Inferior parietal cortex (tissue), 1 donor: ENCODE results near the gene SPATA32.
"Not testable (repeated sequence)": the region's sequence is repeated elsewhere in the genome, so short reads cannot be mapped to it uniquely, and the experiment has no call there.

Source experiments
- DNase-seq: peaks from one replicate; pipeline ENCODE4 v3.0.0-alpha.2; 2016; ENCODE audit errors: extremely low spot score

Gene SPATA32, protein sequence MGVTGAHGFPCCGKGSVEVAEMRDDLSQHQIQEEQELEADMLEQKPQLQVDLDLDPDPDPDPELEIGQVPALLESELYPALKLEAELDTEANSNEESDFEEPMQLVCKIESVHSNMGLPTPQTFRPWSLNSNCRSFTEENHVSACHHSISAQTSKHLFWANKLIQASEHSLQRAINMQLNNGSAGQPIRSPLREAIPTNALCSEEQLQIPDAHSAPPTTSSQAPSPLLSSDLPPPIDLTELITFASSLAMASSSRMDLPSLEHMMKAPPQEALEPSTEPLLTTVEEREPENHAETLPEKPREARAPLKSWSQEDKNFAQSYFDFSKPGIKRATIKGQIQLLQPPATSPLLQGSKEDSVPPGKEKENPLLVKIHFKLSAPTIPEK

DNA sequence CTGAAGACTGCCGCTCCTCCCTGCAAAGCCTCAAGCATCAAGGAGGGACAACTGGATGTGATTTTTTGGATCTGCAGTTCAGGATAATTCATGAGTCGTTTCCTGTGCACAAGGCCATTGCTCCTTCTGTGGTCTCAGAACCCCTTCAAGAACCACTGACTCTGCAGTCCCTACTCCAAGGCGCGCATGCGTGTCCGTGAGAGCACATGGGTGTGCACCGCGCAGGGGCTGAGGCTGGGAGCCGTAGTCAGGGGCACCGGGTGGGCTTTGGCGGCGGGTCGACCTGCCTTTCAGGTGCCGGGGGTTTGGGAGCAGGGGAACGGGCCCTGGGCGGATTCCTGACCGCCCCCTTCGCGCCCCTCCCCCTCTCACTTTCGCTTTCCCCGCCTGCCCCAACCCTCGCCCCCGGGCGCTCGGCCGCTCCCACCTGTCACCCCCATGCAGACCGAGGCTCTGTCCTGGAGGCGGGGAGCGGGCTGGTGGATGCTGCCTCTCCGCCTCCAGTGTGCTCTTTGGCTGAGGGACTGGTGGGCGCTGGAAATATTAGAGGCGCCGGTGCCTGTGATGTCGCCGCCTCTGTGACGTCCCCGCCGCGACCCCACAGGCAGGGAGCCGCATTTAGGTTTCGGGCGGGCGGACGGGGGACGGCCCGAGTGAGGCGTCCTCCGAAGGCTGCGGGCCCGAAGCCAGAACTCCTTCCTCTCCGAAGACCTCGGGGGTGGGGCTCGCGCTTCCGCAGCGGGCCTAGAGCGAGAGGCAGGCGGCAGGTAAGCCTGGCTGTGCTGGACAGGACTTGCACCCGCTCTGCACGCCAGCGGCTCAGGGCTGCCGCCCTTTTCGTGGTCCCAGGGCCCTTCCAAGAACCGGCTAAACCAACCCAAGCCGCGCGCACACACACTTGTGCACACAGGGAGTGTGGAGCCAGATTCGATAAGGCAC, at the start of gene SPATA32:
Gene SPATA32, minus strand, starts transcription at position 518 of the 939 bp plus-strand sequence. Its CDS starts 78 bp downstream, at position 440.
- peak; percentile 63 for DNase-seq

DNA sequence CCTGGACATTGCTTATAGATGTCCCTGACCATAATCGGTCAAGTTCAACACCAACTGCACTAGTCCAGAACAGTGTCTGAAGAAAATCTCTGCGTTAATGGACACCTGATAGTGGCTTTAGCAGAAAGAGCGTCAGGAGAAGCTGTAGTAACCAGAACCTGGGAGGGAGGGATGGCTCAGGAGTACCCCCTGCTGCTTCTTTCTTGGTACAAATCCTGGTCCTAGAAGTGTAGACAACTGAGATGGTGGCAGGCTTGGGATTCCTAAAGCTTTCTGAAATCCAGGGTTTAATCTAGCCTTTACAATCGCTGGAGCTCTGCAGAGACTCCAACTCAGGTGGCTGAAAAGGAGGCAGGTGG, 49.5 kb upstream of the SPATA32 start:
- DNase-seq = no peak

DNA sequence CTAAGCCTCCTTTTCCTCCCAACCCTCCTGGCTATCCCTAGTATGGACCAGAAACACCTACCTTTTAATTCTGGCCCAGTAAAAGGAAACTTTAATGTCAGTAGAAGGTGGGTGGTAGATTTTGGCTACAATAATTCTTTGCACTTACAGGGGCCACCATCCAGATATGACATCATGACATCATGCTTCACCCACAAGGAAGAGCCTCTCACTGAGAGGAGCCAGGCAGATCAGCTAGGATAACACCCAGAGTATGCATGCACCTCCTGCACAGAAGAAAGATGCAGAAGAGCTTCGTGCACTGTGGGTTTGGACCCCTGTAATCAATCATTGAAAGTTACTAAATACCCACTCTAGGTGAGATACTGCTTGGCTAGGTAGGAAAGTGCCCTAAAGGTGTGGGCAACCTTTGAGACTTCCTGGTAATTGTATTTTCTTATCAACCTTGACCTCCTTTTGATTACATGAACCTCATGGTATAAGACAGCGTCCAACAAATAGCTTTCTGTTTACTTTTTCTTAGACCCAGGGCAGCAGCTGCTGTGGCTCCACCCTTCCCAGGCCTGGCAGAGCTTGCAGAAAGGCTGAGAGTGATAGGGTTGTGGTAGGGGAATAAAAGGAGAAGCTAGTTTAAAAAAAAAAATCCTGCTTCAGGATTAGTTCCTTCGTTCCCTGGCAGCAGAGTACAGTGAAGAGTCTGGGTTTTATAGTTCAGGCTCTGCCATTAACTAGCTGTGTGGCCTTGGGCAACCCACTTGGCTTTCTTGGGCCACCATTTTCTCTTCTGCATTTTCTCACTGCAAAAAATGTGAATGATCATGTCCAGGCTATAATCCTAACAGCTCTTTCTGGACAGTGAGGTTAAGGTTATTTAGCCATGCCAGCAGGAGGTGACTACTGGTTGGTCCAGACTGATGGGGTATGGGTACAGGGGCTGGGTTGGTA, 48.8 kb upstream of the SPATA32 start:
- no peak for DNase-seq

DNA sequence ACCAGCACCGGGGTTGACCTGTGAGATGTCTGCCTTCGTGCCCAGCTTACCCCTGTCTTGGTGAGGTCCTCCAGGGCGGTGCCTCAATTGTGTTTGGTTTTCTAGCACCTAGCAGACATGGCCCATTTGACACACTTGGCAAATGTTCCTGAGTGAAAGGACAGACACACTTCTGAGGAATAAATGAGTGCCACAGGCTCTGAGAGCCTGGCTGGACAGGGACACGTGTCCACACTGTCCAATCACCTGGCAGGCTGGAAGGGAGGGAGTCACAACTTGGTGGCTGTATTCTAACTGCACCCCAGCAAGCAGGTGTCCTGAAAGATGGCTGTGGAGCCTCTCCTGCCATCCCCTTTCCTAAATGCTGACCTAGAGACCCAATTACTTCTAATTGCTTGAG, 47.5 kb upstream of the SPATA32 start:
- DNase-seq = no peak

DNA sequence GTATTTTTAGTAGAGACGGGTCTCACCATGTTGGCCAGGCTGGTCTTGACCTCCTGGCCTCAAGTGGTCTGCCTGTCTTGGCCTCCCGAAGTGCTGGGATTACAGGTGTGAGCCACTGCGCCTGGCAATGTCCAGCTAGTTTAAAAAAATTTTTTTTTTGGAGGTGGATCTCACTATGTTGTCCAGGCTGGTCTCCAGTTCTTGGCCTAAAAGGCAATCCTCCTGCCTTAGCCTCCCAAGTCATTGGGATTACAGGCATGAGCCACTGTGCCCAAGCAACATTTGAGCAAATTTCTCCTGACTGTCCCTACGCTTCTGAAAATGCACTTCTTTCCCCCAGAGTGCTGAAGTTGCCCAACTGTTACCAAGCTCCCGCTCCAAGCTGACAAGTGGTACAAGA, 46.9 kb upstream of the SPATA32 start:
- no peak for DNase-seq

DNA sequence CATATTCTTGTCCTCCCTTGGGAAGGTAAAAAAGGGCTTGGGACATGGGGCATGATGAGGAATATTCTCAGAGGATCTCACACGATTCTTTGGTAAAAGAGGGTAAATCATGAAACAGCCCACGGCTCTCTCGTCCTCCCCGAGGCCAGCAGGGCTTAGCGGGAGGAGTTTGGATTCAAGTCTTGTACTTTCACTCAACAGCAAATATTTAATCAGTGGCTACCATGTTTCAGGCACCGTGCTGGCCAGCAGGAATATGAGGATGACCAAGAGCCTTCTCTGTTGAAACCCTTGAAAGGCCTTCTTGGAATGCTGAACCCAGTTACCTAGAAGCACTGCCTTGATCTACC, 46.1 kb upstream of the SPATA32 start:
- DNase-seq = no peak

DNA sequence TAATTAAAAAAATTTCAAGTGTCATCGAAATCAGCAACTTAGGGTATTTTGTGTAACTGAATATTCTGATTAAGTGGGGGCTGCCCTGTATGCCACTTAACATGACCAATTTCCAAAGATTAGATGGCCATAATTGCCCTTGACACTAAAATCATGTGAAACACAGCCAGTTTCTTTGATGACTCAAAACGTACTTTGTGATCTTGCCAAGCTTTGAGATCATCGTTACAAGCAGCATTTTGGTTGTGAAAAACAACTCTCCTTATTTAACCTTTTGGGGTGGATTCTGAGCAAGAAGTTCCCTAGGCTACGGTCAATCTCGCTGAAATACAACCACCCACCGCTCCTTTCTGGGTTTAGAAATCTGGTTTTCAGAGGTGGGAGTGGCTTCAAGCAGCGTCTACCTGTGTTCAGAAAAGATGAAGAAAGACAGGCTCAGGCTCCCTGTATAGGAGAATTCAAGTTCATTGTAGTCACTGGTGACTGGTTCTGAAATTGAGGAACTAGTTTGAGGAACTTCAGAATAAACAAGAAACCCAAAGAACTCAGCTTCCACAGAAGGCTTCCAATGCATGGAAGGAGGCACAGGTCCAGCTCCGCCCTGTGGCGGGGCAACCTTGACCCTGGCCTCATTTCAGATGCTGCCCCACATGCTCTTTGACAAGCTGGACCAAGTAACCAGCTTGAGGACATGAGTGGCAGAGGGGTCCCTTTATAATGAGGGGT, 45.6 kb upstream of the SPATA32 start:
- DNase-seq = no peak

DNA sequence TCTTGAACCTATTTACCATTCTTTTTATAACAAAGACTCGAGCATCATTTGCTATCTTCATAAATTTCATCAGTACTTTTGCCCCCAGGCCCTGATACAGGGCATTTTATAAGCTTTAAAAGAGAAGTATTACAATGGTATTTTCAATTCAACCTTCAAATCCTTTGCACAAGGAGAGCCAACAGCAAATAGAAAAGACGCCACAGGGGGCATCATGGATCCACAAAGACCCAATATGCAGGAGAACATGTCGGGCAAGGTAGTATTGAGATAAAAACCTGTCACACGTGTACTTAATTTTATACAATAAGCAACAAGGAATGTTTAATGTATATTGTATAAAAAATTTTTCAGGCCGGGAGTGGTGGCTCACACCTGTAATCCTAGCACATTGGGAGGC, 44.7 kb upstream of the SPATA32 start:
- no peak for DNase-seq

DNA sequence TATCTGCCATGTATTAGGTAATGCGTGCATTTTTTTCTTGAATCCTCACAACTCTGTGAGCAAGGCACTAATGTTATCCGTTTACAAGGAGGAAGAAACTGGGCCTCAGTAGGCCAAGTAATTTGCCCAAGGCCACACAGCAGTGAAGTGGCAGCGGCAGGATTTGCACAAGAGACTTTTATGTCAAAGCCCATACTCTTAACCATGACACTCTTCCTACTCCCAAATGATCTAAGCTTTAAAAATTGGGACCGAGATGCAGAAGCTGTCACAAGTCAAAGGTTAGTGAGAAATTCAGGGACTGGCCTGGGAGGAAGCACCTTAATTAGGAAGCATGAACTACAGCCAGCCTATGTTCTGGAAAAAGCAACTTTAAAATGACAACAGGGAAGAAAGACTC, 44.2 kb upstream of the SPATA32 start:
- no peak for DNase-seq

DNA sequence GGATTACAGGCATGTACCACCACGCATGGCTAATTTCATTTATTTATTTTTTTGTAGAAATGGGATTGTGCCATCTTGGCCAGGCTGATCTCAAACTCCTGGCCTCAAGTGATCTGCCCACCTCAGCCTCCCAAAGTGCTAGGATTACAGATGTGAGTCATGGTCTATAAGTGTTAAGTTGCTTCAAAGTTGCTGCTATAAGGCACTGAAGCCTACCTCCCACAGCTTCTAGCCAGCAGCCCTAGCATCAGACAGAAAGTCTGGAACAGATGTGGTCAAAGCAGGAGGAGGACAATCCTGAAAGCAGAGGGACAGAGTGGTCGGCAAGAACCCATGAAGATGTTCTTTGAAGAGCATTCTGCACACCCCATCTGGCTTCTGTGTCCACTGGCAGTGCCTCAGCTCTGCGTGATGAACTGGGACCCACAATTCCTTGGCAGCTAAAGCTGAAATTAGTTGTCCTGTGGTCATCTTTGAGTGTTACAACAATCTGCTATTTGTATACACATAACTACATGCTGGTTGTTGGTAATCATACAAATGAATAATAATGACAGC, 43.7 kb upstream of the SPATA32 start:
- DNase-seq = no peak

DNA sequence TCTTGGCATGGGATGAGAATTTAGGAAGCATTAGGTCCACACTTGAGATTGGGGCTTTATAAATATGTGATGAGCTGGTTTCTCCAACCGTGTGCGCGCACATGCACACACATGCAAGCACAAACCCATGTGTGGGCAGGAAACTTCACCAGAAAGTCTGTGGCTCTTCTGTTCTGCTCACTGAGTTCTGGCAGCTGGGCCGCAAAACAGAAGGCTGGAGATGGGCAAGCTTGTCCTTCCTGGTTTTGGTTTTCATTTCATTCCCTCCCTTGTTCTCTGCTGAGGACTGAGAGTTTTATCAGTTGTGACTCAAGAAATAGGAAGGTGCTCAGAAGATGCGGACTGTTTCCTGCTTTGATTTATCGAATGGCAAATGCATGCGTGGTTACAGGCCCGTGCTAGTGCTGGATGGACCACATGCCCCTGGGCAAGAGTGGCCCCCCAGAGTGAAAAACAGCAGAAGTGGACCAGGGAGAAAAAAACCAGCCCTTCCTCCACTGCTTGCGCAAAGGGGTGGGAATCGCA, 40.8 kb upstream of the SPATA32 start:
- DNase-seq = no peak

DNA sequence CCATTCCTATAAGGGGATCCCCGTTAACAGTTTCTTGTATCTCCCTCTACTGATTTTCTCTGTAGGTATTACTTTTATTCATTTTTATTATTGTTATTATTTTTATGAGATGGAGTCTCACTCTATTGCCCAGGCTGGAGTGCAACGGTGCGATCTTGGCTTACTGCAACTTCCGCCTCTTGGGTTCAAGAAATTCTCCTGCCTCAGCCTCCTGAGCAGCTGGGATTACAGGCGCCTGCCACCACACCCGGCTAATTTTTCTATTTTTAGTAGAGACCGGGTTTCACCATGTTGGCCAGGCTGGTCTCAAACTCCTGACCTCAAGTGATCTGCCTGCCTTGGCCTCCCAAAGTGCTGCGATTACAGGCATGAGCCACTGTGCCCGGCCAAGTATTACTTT, 40.3 kb upstream of the SPATA32 start:
- not testable (repeated sequence) for DNase-seq

DNA sequence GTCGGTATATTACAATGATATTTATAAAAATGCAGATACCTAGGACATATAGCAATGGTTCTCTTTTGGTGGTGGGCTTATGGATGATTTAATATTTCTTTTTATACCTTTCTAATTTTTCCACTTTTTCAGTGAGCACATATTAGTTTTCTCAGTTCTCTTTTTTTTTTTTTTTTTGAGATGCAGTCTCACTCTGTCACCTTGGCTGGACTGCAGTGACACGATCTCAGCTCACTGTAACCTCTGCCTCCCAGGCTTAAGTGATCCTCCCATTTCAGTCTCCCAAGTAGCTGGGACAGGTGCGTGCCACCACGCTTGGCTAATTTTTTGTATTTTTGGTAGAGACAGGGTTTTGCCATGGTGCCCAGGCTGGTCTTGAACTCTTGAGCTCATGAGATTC, 39.8 kb upstream of the SPATA32 start:
- no peak for DNase-seq

DNA sequence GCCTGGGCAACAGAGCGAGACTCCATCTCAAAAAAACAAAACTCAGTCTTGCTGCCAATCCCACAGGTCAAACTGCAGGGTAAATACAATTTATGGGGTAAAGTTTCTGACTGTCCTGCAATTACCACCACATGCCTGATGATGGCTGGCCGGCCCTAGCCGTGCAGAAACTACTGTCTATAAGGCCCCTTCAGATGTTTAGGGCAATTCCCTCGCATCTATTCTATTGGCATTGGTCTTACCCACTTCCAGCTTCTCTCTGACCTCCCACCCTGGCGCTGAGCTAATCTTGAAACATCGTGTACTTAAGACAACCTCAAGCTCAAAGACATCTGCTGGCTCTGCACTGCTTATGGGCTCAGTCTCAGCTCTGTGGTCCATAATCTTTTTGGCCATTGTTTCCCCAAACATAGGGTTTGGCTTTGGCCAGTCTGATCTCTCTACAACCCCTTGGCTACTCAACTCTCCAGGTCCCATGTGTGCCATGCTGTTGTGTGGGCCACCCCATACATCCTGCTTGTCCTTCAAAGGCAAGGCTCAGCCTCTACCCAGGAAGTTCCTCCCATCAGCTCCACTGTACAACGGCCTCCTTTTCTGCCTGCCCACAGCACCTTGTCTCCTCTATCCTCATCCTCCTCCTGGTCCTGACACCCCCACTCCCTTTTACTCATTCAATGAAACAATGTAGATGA, 38.3 kb upstream of the SPATA32 start:
- DNase-seq = no peak

DNA sequence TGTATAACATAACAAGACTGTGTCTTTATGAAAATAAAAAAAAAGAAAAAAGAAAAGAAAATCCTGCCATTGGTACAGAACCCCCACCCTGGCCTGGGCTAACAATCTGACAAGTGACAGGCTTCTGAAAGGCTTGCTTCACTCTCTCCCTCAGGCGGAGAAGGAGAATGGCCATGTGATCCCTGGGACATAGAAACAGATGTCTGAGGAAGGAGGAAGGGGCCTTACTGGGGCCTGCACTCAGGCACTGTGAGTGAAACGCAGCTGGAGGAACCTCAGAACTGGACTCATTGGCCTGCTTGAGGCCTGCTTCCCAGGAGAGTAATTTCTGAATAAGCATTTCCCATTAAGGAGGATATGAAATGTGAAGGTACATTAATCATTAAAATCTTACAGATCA, 37.5 kb upstream of the SPATA32 start:
- DNase-seq = no peak

DNA sequence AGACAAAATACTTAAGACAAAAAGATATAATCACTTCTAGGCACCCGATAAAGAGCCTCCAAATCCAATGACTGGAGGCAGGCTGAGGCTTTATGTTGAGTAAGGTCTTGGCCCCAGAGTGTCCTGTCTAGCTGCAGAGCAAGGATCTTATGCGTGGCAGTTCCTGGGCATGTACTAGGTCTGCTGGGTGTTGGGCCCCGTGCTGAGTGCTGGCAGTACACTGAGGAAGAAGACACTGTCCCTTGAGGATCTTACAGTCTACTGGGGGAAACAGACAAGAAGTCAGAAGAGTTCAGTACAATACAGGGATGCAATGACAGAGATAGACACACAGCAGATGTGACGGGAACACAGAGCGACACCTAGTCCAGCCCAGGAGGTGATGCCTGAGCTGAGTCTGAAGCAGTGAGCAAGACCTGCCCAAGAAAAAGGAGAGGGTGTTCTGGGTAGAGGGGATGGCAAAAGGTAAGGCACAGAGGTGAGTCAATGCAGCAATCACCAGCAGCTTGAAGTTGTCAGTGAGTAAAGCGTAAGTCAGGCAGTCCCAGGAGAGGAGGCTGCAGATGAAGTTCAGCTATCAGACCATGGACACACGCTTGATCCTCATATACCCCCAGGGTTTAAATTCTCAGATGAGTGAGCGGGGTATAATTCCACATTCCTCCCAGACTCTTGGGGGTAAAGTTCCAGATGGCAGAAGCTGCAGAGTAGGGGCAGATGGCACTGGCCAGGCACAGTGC, 36.8 kb upstream of the SPATA32 start:
- no peak for DNase-seq

DNA sequence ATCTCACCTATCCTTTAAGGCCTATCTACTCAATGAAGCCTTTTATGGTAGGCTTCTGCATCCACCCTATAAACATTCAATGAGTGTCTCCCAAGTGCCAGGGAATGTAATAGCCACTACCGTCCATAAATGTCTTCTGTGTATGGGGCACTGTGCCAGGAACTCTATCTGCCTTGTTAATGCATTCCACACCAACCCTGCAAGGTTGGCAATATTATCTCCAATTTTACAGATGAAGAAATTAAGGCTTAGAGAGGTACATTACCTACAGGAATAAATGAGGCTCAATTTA, 34.9 kb upstream of the SPATA32 start:
- no peak for DNase-seq

DNA sequence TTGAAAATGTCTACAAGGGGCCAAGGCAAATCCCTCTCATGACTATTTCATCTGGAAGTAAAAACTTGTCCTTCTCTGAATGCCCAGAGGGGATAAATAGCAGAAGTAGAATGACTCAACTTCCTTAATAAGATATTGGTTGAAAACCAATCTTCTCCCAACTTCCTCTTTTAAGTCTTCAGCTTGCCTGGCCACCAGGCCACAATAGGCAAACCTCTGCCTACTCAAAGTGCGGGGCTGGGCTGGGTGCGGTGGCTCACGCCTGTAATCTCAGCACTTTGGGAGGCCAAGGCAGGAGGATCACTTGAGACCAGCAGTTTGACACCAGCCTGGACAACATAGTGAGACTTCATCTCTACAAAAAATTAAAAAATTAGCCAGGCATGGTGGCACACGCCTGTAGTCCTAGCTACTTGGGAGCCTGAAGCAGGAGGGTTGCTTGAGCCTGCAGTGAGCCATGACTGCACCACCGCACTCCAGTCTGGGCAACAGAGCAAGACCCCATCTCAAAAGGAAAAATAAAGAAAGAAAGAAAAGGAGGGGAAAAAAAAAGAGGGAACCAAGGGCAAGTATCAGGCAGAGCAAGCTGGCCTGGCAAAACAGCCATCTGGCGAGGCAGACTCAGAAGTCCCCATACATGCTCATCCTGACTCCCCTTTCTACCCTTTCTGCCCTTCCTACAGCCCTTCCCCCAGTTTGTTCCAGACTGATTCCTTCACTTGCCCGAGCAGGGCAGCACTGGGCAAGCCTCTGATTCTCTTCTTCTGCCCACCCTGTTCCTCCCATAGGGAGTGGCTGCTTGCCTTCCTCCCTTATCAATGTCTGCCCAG, 34.3 kb upstream of the SPATA32 start:
- DNase-seq = no peak

DNA sequence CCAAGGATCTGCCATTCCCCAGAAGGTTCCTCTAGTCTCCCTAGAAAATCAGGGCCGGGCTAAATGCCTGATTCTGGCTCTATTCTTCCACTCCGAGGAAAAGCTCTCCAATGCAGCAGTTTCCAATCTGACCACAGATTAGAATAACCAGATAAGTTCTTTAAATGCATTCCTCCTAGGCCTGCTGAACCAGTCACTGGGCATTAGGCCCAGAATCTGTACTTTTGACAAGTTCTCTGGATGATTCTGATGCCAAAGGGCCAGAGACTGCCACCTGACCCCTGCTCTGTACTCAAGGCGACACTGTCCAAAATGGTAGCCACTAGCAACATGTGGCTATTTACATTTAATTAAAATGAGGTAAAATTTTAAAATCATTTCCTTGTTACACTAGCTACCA, 32.6 kb upstream of the SPATA32 start:
- DNase-seq = no peak
